GM23248 (cell line): Measurements from ENCODE around the gene TMEM131.

ENCODE experiments used
- EZH2 ChIP-seq: fragments of 200-600 bp; sonication (generic); IDR thresholded peaks from 2 replicates; pipeline ENCODE4 v1.6.1; 2018; ENCODE audit warnings: antibody characterized with exemption, mild to moderate bottlenecking; ENCODE audit not compliant: insufficient read depth, poor library complexity, severe bottlenecking
- EZH2phosphoT487 ChIP-seq: fragments of 200-600 bp; sonication (generic); IDR thresholded peaks from 2 replicates; pipeline ENCODE4 v1.6.1; 2018; ENCODE audit warnings: antibody characterized with exemption, moderate library complexity, mild to moderate bottlenecking, low read depth; ENCODE audit not compliant: insufficient read depth

GRCh38 chr2:97997784-97998392 lies 2.1 kb upstream of the TMEM131 start:
- no peak for TF ChIP-seq EZH2phosphoT487
- TF ChIP-seq EZH2 = no peak
